Measurements from ENCODE around the gene ARHGEF6. TPM values are rescaled to one million over a fixed set of nuclear protein-coding genes. Genes with fewer than 3 reads are reported as not detected.

Gene ARHGEF6
- total RNA-seq, 1 donor: 10.0 TPM

DNA sequence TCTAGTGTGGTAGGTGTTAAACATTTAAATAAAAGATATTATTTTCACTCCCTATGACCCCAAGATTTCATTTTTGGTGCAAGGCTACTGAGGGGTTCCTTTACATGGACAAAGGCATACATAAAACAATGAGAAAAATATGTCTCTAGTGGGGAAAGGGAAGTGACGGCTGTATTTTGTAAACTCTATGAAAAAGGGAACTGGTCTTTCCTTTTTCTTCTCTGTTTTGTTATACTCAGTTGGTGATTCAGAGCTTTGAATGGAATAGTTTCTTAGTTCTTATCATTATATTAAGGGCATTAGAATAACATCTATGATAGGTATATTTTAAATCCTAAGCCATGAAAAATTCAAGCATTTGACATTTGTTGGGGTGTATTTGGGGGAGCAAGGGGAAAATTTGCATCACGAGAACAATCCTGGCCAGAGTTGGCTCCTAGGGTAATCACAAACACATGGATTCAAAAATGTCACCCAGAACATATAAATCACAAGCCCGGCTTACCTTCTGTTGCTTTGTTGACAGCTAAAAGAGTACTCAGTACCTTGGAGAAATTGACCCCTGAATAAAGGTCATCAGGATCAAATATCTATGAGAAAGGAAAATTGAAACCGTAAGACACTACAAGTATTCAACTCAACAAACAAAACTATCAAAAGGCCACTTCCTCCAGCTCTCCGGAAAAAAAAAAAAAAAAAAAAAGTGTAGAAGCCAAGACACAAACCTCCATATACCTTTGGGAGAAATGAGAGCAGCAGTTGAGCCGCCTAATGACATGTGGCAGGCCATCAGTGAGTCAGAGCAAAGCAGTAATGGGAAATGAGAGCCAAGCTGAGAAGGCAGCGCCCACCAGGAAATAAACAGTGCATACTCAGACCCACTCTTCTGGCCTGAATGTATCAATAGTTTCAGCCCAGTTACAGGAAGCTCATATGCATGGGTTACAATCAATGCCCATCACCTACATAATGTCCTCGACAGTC lies 33.4 kb downstream of the ARHGEF6 start:
- DNase-seq (ENCODE audit: low read depth): no peak

DNA sequence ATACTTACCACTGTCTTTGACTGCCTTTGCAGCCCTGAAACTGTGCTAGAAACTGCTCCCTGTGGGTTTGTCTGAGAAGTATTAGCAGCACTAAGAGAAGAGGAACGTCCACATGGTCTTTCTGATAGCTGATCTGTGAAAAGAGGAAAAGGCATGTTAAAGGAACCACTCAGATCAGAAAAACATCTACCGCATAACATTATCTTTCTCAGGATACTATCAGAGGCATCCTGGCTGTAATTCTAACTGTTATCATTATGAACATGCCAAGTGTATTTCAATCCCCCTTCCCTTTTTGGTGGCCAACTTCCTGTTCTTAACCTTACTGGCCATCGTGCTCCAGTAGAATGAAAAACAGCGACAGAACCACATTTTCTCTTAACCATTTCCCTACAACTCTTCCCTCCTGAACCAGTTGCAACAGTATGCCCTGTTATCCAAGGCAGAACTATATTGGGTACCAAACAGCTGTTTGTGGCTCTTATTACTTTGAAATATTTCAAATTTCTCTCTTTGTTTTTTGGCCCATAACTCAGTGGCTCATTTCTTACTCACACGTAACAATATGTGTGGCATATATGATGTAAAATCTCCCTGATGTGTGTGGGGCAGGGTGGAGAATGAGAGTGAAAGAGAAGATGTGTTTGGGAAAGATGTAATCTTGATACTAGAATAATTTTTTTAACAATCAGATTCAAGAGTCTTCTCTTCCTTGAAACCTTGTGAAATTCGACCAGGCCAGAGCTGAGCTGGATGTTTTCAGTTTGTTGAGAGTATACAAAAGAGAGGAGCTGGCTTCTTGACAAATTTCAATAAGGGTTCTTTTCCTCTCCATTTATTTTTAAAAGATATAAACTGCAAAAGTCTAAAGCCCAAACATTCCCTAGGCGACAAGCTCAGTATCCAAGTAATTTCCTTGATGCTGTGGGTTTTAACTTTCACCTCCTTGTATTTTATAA lies 35.2 kb downstream of the ARHGEF6 start:
- TF ChIP-seq, protein P1, sequence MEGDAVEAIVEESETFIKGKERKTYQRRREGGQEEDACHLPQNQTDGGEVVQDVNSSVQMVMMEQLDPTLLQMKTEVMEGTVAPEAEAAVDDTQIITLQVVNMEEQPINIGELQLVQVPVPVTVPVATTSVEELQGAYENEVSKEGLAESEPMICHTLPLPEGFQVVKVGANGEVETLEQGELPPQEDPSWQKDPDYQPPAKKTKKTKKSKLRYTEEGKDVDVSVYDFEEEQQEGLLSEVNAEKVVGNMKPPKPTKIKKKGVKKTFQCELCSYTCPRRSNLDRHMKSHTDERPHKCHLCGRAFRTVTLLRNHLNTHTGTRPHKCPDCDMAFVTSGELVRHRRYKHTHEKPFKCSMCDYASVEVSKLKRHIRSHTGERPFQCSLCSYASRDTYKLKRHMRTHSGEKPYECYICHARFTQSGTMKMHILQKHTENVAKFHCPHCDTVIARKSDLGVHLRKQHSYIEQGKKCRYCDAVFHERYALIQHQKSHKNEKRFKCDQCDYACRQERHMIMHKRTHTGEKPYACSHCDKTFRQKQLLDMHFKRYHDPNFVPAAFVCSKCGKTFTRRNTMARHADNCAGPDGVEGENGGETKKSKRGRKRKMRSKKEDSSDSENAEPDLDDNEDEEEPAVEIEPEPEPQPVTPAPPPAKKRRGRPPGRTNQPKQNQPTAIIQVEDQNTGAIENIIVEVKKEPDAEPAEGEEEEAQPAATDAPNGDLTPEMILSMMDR (IDR thresholded peaks at IDR 0.05; ENCODE audit: insufficient read depth, low read length): no peak
- H3K4me3 ChIP-seq (ENCODE audit: low read depth, low read length): no peak overlapping the region
- no peak for DNase-seq (ENCODE audit: low read depth)

More for the DNA sequence above, 33.4 kb downstream of the ARHGEF6 start:
- TF ChIP-seq, protein P1 (IDR thresholded peaks at IDR 0.05; ENCODE audit: insufficient read depth, low read length): no peak
- no peak overlapping the region for H3K4me3 ChIP-seq (ENCODE audit: low read depth, low read length)

DNA sequence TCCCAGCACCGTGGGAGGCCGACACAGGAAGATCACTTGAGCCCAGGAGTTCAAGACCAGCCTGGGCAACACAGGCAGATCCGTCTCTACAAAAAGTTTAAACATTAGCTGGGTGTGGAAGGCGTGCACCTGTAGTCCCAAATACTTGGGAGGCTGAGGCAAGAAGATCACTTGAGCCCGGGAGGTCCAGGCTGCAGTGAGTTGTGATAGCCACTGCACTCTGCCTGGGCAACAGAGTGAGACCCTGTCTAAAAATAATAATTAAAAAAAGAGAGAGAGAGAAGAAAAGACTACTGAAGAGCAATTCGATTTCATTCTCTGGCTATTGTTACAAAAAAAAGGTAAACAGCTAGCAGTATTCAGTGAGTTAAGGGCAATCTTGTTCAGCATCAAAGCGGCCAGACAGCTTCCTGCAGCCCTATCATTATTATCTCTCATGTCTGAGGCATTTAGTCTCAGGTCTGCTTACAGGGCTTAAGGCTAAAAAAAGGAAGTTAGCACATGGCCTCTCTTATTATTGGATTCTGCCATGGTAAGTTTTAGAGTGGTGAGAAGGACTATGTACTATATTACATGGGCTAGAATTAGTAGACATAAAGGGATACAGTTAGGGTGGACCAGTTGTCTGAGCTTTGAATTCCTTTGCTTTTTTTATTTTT lies 37.9 kb downstream of the ARHGEF6 start:
- H3K4me3 ChIP-seq (ENCODE audit: low read depth, low read length): no peak overlapping the region
- TF ChIP-seq, protein P1 (IDR thresholded peaks at IDR 0.05; ENCODE audit: insufficient read depth, low read length): no peak
- no peak for DNase-seq (ENCODE audit: low read depth)

DNA sequence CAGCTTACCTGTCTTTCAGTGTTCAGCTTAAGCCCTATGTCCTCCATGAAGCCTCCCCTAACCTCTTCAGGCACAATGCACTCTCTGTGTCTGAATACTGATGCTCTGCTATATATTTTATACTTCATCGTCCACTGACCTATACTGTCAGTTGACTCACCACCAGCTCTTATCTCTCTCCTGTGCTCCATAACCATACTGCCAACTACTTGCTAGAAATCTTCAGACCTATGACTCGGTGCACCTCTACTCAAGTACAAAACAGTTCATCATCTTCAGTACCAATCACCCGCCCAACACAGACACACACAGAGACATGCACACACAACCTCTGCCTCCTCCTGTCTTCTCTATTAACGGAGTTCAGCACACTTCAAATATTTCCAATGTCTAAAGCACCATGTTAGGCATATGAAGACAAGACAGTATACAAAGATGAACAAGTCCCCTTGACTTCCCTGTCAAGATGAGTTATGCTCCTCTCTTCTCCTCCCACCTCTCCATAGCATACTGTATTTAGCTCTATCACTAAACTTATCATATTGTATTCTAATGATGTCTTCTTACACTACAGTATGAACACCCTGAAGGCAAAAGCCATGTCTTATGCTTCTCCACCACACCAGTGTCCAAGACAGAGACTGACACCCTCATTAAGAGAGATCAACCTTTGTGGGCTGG lies 42.5 kb downstream of the ARHGEF6 start:
- TF ChIP-seq, protein P1 (IDR thresholded peaks at IDR 0.05; ENCODE audit: insufficient read depth, low read length): no peak
- no peak overlapping the region for H3K4me3 ChIP-seq (ENCODE audit: low read depth, low read length)

DNA sequence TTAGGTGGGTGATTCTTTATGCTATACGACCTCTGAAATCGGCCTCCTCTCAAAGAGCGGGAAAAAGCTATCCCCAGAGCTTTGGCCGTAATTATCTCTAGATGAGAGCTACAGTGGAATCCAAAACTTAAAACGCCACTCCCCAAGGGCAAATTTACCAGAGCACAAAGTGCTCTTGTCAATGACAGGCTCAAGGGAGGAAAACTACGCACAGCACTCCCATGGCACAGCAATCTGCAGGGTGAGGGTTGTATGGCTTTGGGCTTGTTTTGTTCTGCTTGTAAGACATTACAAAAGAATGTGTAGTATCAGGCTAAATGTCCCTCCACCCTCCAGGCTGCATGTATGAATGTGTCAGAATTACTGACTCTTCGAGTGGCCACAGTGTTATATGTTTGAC lies 44.0 kb downstream of the ARHGEF6 start:
- TF ChIP-seq, protein P1 (IDR thresholded peaks at IDR 0.05; ENCODE audit: insufficient read depth, low read length): no peak
- no peak overlapping the region for H3K4me3 ChIP-seq (ENCODE audit: low read depth, low read length)
- DNase-seq (ENCODE audit: low read depth): no peak

More for the DNA sequence above, 42.5 kb downstream of the ARHGEF6 start:
- no peak for DNase-seq (ENCODE audit: low read depth)

All from fibroblast of the aortic adventitia (primary cell).